Suprapubic skin (tissue), 4 donors: ENCODE data around the gene TET1. TPM values are rescaled to one million over a fixed set of nuclear protein-coding genes. Genes with fewer than 3 reads are reported as not detected.

Experiments used
- DNase-seq, 2 donors: peaks; one replicate each; pipeline ENCODE4 v3.0.0-alpha.2; 2019; ENCODE audit warnings: low spot score in 2 of 2
- H3K27ac ChIP-seq: fragments of 200-600 bp; sonication (generic); one replicate; pipeline ENCODE4 v1.5.1; 2019
- H3K27me3 ChIP-seq: fragments of 200-600 bp; sonication (generic); one replicate; pipeline ENCODE4 v1.5.1; 2019
- H3K36me3 ChIP-seq: fragments of 200-600 bp; sonication (generic); one replicate; pipeline ENCODE4 v1.5.1; 2019
- H3K4me1 ChIP-seq: fragments of 200-600 bp; sonication (generic); one replicate; pipeline ENCODE4 v1.5.1; 2019
- H3K4me3 ChIP-seq: fragments of 200-600 bp; sonication (generic); one replicate; pipeline ENCODE4 v1.5.1; 2019; ENCODE audit warnings: mild to moderate bottlenecking
- H3K9me3 ChIP-seq: fragments of 200-600 bp; sonication (generic); one replicate; pipeline ENCODE4 v1.5.1; 2019
- EP300 ChIP-seq: sonication (generic); formaldehyde crosslinking; IDR thresholded peaks from one replicate; pipeline ENCODE4 v1.6.1; 2017; ENCODE audit warnings: antibody characterized with exemption
- POLR2A ChIP-seq, 2 donors: fragments of 450-650 bp; IDR thresholded peaks; one replicate each; pipeline ENCODE4 v1.6.1; 2017; ENCODE audit warnings: antibody characterized with exemption in 2 of 2, mild to moderate bottlenecking in 2 of 2, moderate library complexity in 2 of 2
- POLR2AphosphoS5 ChIP-seq, 3 donors: sonication (generic); formaldehyde crosslinking; IDR thresholded peaks; one replicate each; pipeline ENCODE4 v1.6.1; 2017; ENCODE audit warnings: antibody characterized with exemption in 3 of 3
- WGBS: methylation state at CpG from one replicate; pipeline ENCODE4 v1.1.5; 2018; 5-methylcytosine and 5-hydroxymethylcytosine counted together
- total RNA-seq, 4 donors: library from RNA; depleted of rRNA; stranded (reverse); fragments of >200 nt; gene quantifications; one replicate each; pipeline ENCODE4 v1.1.0, GENCODE V29; 2016
- TF ChIP-seq, protein P1 (sequence below), 2 donors: fragments of 200-600 bp in 1 of 2; fragments of 450-650 bp in 1 of 2; sonication (generic) in 1 of 2; IDR thresholded peaks; one replicate each; pipeline ENCODE4 v1.5.1; 2016 to 2019; ENCODE audit warnings: antibody characterized with exemption in 2 of 2, mild to moderate bottlenecking in 1 of 2, moderate library complexity in 1 of 2

TET1 gene
- total RNA-seq, 4 donors from 2014 or later: 0.98 to 3.2 (median 2.6) TPM

- Histone ChIP-seq H3K36me3 (no peaks in the 10 kb centered on the region), H3K9me3 (no peaks in the 10 kb centered on the region), H3K4me3 (no peak overlapping the region), H3K27ac (no peak overlapping the region), H3K4me1 (peaks cover 22% of the 10 kb centered on the region), H3K27me3 (no peaks in the 10 kb centered on the region)
- WGBS: 95% methylated on average over 3 of the region's 3 CpGs
- no peak for TF ChIP-seq EP300
- TF ChIP-seq POLR2A (IDR thresholded peaks at IDR 0.05): no peak
- TF ChIP-seq, protein P1, sequence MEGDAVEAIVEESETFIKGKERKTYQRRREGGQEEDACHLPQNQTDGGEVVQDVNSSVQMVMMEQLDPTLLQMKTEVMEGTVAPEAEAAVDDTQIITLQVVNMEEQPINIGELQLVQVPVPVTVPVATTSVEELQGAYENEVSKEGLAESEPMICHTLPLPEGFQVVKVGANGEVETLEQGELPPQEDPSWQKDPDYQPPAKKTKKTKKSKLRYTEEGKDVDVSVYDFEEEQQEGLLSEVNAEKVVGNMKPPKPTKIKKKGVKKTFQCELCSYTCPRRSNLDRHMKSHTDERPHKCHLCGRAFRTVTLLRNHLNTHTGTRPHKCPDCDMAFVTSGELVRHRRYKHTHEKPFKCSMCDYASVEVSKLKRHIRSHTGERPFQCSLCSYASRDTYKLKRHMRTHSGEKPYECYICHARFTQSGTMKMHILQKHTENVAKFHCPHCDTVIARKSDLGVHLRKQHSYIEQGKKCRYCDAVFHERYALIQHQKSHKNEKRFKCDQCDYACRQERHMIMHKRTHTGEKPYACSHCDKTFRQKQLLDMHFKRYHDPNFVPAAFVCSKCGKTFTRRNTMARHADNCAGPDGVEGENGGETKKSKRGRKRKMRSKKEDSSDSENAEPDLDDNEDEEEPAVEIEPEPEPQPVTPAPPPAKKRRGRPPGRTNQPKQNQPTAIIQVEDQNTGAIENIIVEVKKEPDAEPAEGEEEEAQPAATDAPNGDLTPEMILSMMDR (IDR thresholded peaks at IDR 0.05): no peak
- no peak for TF ChIP-seq POLR2AphosphoS5 (IDR thresholded peaks at IDR 0.05)
- no peak for DNase-seq
Measured at GRCh38 chr10:68565658-68566057, 5.5 kb downstream of the TET1 start.

- DNase-seq: no peak
- no peak overlapping the region for H3K27ac ChIP-seq
- H3K27me3 ChIP-seq: no peaks in the 10 kb centered on the region
- 79% methylated on average over 1 of the region's 1 CpG for WGBS
- TF ChIP-seq, protein P1 (IDR thresholded peaks at IDR 0.05): no peak
- no peak for TF ChIP-seq EP300
- TF ChIP-seq POLR2AphosphoS5 (IDR thresholded peaks at IDR 0.05): no peak
- TF ChIP-seq POLR2A (IDR thresholded peaks at IDR 0.05): no peak
- peaks cover 15% of the 10 kb centered on the region for H3K4me1 ChIP-seq
- H3K4me3 ChIP-seq: no peak overlapping the region
- H3K9me3 ChIP-seq: no peaks in the 10 kb centered on the region
- H3K36me3 ChIP-seq: no peaks in the 10 kb centered on the region
Measured at GRCh38 chr10:68566351-68566750, 6.2 kb downstream of the TET1 start.

GRCh38 chr10:68566955-68567354 is 6.8 kb downstream of the TET1 start:
- H3K27me3 ChIP-seq: no peaks in the 10 kb centered on the region
- no peaks in the 10 kb centered on the region for H3K36me3 ChIP-seq
- H3K4me3 ChIP-seq: no peak overlapping the region
- TF ChIP-seq POLR2A (IDR thresholded peaks at IDR 0.05) (no peak), POLR2AphosphoS5 (IDR thresholded peaks at IDR 0.05) (no peak), EP300 (no peak)
- TF ChIP-seq, protein P1 (IDR thresholded peaks at IDR 0.05): no peak
- no peak for DNase-seq
- H3K9me3 ChIP-seq: no peaks in the 10 kb centered on the region
- 71% methylated on average over 2 of the region's 2 CpGs for WGBS
- H3K4me1 ChIP-seq: peaks cover 10% of the 10 kb centered on the region
- no peak overlapping the region for H3K27ac ChIP-seq

GRCh38 chr10:68572151-68572550 is 12.0 kb downstream of the TET1 start:
- DNase-seq: no peak

GRCh38 chr10:68574051-68574450 is 13.9 kb downstream of the TET1 start:
- WGBS: 89% methylated on average over 2 of the region's 2 CpGs
- TF ChIP-seq EP300: no peak
- H3K27ac ChIP-seq: no peak overlapping the region
- peaks cover 7% of the 10 kb centered on the region for H3K36me3 ChIP-seq
- no peaks in the 10 kb centered on the region for H3K27me3 ChIP-seq
- no peaks in the 10 kb centered on the region for H3K4me1 ChIP-seq
- no peaks in the 10 kb centered on the region for H3K9me3 ChIP-seq
- DNase-seq: no peak
- no peak overlapping the region for H3K4me3 ChIP-seq

More at GRCh38 chr10:68572151-68572550, 12.0 kb downstream of the TET1 start:
- Histone ChIP-seq H3K36me3 (peaks cover 7% of the 10 kb centered on the region), H3K4me3 (no peak overlapping the region), H3K27me3 (no peaks in the 10 kb centered on the region), H3K9me3 (no peaks in the 10 kb centered on the region), H3K4me1 (no peaks in the 10 kb centered on the region), H3K27ac (no peak overlapping the region)
- WGBS: 66% methylated on average over 5 of the region's 5 CpGs
- TF ChIP-seq POLR2A (IDR thresholded peaks at IDR 0.05) (no peak), EP300 (no peak), POLR2AphosphoS5 (IDR thresholded peaks at IDR 0.05) (no peak)

GRCh38 chr10:68576118-68576517 is 16.0 kb downstream of the TET1 start:
- TF ChIP-seq EP300 (no peak), POLR2A (IDR thresholded peaks at IDR 0.05) (no peak), POLR2AphosphoS5 (IDR thresholded peaks at IDR 0.05) (no peak)
- TF ChIP-seq, protein P1 (IDR thresholded peaks at IDR 0.05): no peak
- Histone ChIP-seq H3K4me3 (no peak overlapping the region), H3K4me1 (peaks cover 2% of the 10 kb centered on the region), H3K9me3 (no peaks in the 10 kb centered on the region), H3K27me3 (no peaks in the 10 kb centered on the region), H3K27ac (no peak overlapping the region), H3K36me3 (peaks cover 7% of the 10 kb centered on the region)
- DNase-seq: no peak
- WGBS: 95% methylated on average over 3 of the region's 5 CpGs
